Bronchial epithelial cell (primary cell): ENCODE results near the gene BEGAIN. TPM values are rescaled to one million over a fixed set of nuclear protein-coding genes. Genes with fewer than 3 reads are reported as not detected.

Experiments
- DNase-seq: peaks from one replicate; pipeline ENCODE4 v3.0.0-alpha.2; 2010; ENCODE audit warnings: low read depth
- FAIRE-seq: peaks from 2 replicates; lab custom pipeline; 2011; peaks lifted over from hg19 to GRCh38; lab: Jason Lieb, UNC
- H3K27me3 ChIP-seq: 2 replicates; pipeline ENCODE4 v1.5.1; 2011; ENCODE audit warnings: low read length; ENCODE audit not compliant: control insufficient read depth, insufficient read depth
- H3K36me3 ChIP-seq: 2 replicates; pipeline ENCODE4 v1.5.1; 2011; ENCODE audit warnings: low read length; ENCODE audit not compliant: control insufficient read depth, insufficient read depth
- H3K4me3 ChIP-seq: 2 replicates; pipeline ENCODE4 v1.5.1; 2011; ENCODE audit warnings: mild to moderate bottlenecking, low read depth, low read length, control low read depth
- CTCF ChIP-seq: IDR thresholded peaks from 2 replicates; pipeline ENCODE4 v1.5.1; 2011; ENCODE audit warnings: mild to moderate bottlenecking, moderate library complexity, low read length, control low read depth, inconsistent platforms; ENCODE audit not compliant: insufficient read depth, severe bottlenecking
- total RNA-seq: library from RNA; depleted of rRNA; stranded (reverse); fragments of >200 nt; gene quantifications from 2 replicates; pipeline ENCODE4 v1.2.1, GENCODE V29; 2014

Gene BEGAIN
- total RNA-seq, 1 donor from 2014 or later: 1.1 TPM

DNA sequence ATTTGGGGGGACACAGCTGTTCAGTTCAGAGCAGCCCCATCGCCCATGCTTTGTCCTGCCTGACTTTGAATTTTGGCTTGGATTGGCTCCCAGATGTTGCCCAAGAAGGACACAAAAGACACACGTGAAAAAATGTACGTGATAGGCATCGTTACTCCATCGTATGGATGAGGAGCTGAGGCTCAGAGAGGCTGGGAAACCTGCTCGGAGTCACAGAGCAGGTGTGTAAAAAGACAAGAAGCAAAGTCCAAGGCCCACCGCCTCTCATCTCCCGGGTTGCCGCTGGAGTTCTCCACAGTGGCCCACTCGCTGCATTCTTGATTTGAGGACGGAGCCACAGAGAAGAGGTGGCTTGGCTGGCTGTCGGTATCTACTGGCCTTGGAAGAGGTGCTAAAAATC is 41.0 kb upstream of the BEGAIN start:
- DNase-seq (no peak), FAIRE-seq (no peak)
- Histone ChIP-seq H3K4me3 (no peak overlapping the region), H3K27me3 (peaks cover 7% of the 10 kb centered on the region), H3K36me3 (no peaks in the 10 kb centered on the region)
- no peak for TF ChIP-seq CTCF

DNA sequence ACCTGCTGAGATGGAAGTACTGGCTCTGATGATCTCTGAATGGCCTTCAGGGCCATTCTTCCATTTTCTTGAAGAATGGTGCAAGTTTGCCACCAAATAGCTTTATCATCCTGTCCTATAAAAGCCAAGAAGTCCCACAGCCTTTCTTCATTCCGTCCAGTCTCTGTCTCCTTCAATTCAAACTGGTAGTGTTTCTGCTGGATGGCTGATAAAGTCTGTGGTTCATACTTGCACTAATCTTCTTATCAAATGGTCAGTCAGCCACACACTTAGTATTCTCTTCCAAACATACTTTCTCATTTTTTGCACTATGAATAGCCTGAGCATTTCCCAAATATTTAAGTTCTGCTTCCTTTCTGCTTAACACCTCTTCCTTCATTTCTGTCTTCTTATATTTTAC is 39.4 kb upstream of the BEGAIN start:
- peaks cover 6% of the 10 kb centered on the region for H3K27me3 ChIP-seq
- no peak for FAIRE-seq

DNA sequence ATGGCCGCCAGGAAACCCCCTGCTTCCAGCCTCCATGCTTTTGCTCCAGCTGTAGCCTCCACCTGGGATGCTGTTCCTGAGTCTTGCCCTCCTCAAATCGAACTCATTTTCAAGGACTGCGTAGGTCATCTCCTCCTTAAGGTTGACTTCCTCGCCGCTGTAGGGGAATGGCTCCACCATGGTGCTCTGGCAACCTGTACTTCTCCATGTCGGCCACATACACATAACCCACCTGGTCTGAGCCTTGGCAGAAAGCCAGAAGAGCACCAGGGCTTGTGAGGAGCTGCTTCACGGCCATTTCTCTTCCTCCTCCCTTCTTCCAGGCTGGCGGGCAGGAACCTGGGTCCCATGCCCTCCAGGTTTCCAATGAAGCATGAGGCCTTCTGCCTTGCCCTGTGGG is 36.7 kb upstream of the BEGAIN start:
- DNase-seq (no peak), FAIRE-seq (no peak)
- no peaks in the 10 kb centered on the region for H3K36me3 ChIP-seq
- no peak overlapping the region for H3K4me3 ChIP-seq
- TF ChIP-seq CTCF: no peak
- H3K27me3 ChIP-seq: peaks cover 9% of the 10 kb centered on the region

More for the DNA sequence above, 39.4 kb upstream of the BEGAIN start:
- DNase-seq: no peak
- TF ChIP-seq CTCF: no peak
- Histone ChIP-seq H3K4me3 (no peak overlapping the region), H3K36me3 (no peaks in the 10 kb centered on the region)

GRCh38 chr14:100623557-100623956 is 36.3 kb upstream of the BEGAIN start:
- TF ChIP-seq CTCF: no peak
- H3K36me3 ChIP-seq: no peaks in the 10 kb centered on the region
- H3K4me3 ChIP-seq: no peak overlapping the region
- peaks cover 10% of the 10 kb centered on the region for H3K27me3 ChIP-seq
- no peak for FAIRE-seq
- no peak for DNase-seq

- no peak for FAIRE-seq
- no peak for DNase-seq
- Histone ChIP-seq H3K4me3 (no peak overlapping the region), H3K27me3 (peaks cover 11% of the 10 kb centered on the region), H3K36me3 (no peaks in the 10 kb centered on the region)
- no peak for TF ChIP-seq CTCF
These were observed 35.7 kb upstream of the BEGAIN start for GRCh38 chr14:100622708-100623485.
